H1 (cell line): ENCODE measurements around the gene ARHGAP18. TPM values are rescaled to one million over a fixed set of nuclear protein-coding genes. Genes with fewer than 3 reads are reported as not detected.

Experiments
- CTCF ChIA-PET: fragments of 300-600 bp; sonication (Branson Sonifier 250); formaldehyde crosslinking; loops from one replicate; lab custom pipeline; 2021; ENCODE audit not compliant: partially characterized antibody; lab: Charles Lee
- POLR2A ChIA-PET: fragments of 300-600 bp; sonication (Branson Sonifier 250); formaldehyde crosslinking; loops from one replicate; lab custom pipeline; 2021; ENCODE audit warnings: inconsistent platforms; ENCODE audit not compliant: partially characterized antibody; lab: Charles Lee
- DNase-seq, 2 experiments: peaks; one replicate each; pipeline versions ENCODE4 v3.0.0 to v3.0.0-alpha.2; 2010 to 2022; ENCODE audit warnings: low spot score in 2 of 2, low read depth in 1 of 2, mixed read lengths in 1 of 2
- FAIRE-seq: peaks from 2 replicates; lab custom pipeline; 2011; peaks lifted over from hg19 to GRCh38; lab: Jason Lieb, UNC
- H2AFZ ChIP-seq: 2 replicates; pipeline ENCODE4 v1.8.1; 2012; ENCODE audit warnings: low read length, inconsistent platforms
- H2AK5ac ChIP-seq: 2 replicates; pipeline ENCODE4 v1.6.1; 2013; ENCODE audit warnings: low read depth, low read length
- H2BK120ac ChIP-seq: replicated peaks from 2 replicates; pipeline ENCODE3; 2013; ENCODE audit warnings: low read depth, low read length, inconsistent platforms
- H2BK12ac ChIP-seq: 2 replicates; pipeline ENCODE4 v1.6.1; 2013; ENCODE audit warnings: low read depth, low read length
- H2BK15ac ChIP-seq: 2 replicates; pipeline ENCODE4 v1.6.1; 2013; ENCODE audit warnings: low read length
- H2BK20ac ChIP-seq: 2 replicates; pipeline ENCODE4 v1.6.1; 2013; ENCODE audit warnings: low read length
- H2BK5ac ChIP-seq: 2 replicates; pipeline ENCODE4 v1.6.1; 2013; ENCODE audit warnings: low read depth, low read length
- H3K14ac ChIP-seq: 2 replicates; pipeline ENCODE4 v1.6.1; 2013; ENCODE audit warnings: inconsistent platforms; ENCODE audit not compliant: insufficient read length
- H3K18ac ChIP-seq: 2 replicates; pipeline ENCODE4 v1.6.1; 2013; ENCODE audit warnings: low read length; ENCODE audit errors: extremely low read depth
- H3K23ac ChIP-seq: 2 replicates; pipeline ENCODE4 v1.6.1; 2013; ENCODE audit warnings: inconsistent platforms; ENCODE audit not compliant: insufficient read length
- H3K23me2 ChIP-seq: 2 replicates; pipeline ENCODE4 v1.6.1; 2013; ENCODE audit warnings: low read depth, low read length
- H3K27ac ChIP-seq: 2 replicates; pipeline ENCODE4 v1.6.1; 2011; ENCODE audit warnings: low read depth, low read length, inconsistent platforms
- H3K27me3 ChIP-seq, 4 experiments: replicated peaks in 1 of 4; 1 replicate in 1 of 4; 2 replicates in 3 of 4; pipeline versions ENCODE4 v1.6.1 to v1.8.1; 2011 to 2013; ENCODE audit warnings: low read length in 3 of 4, mild to moderate bottlenecking in 3 of 4, inconsistent platforms in 2 of 4, mixed read lengths in 2 of 4, moderate library complexity in 1 of 4; ENCODE audit not compliant: control insufficient read depth in 3 of 4, insufficient read depth in 3 of 4; ENCODE audit errors: extremely low read depth in 1 of 4
- H3K36me3 ChIP-seq, 4 experiments: 2 replicates each; pipeline versions ENCODE4 v1.6.1 to v1.8.1; 2011 to 2013; ENCODE audit warnings: mild to moderate bottlenecking in 4 of 4, low read length in 3 of 4, moderate library complexity in 2 of 4, control low read depth in 1 of 4, inconsistent platforms in 1 of 4; ENCODE audit not compliant: insufficient read depth in 4 of 4, control insufficient read depth in 2 of 4
- H3K4ac ChIP-seq: replicated peaks from 2 replicates; pipeline ENCODE3; 2013; ENCODE audit warnings: low read length, low read depth, mixed read lengths, inconsistent platforms; ENCODE audit not compliant: insufficient read length
- H3K4me1 ChIP-seq, 4 experiments: replicated peaks in 1 of 4; 1 replicate in 1 of 4; 2 replicates in 3 of 4; pipeline versions ENCODE4 v1.6.1 to v1.8.1; 2011 to 2013; ENCODE audit warnings: low read length in 3 of 4, inconsistent platforms in 2 of 4, mixed read lengths in 1 of 4; ENCODE audit not compliant: insufficient read depth in 4 of 4, control insufficient read depth in 3 of 4
- H3K4me2 ChIP-seq, 2 experiments: 2 replicates each; pipeline versions ENCODE4 v1.6.1 to v1.8.1; 2011 to 2013; ENCODE audit warnings: low read depth in 2 of 2, low read length in 2 of 2, control low read depth in 1 of 2, inconsistent platforms in 1 of 2, mild to moderate bottlenecking in 1 of 2; ENCODE audit not compliant: insufficient read depth in 1 of 2
- H3K4me3 ChIP-seq, 4 experiments: fragments of 200-600, 300-600 bp in 1 of 4; sonication (generic), shearing (Covaris generic), sonication (Bioruptor Twin) in 1 of 4; 2 replicates each; pipeline versions ENCODE4 v1.5.1 to v1.8.1; 2011 to 2016; ENCODE audit warnings: low read length in 4 of 4, low read depth in 3 of 4, control low read depth in 2 of 4, inconsistent platforms in 2 of 4, mild to moderate bottlenecking in 2 of 4, mixed read lengths in 1 of 4, moderate library complexity in 1 of 4; ENCODE audit not compliant: insufficient read depth in 2 of 4; ENCODE audit errors: extremely low read depth in 1 of 4
- H3K56ac ChIP-seq: replicated peaks from 2 replicates; pipeline ENCODE3; 2013; ENCODE audit warnings: low read depth, mild to moderate bottlenecking, mixed read lengths, low read length, inconsistent platforms; ENCODE audit not compliant: insufficient read length
- H3K79me1 ChIP-seq: 2 replicates; pipeline ENCODE4 v1.6.1; 2013; ENCODE audit warnings: low read depth, low read length, control low read depth
- H3K79me2 ChIP-seq, 2 experiments: 2 replicates each; pipeline versions ENCODE4 v1.6.1 to v1.8.1; 2012 to 2013; ENCODE audit warnings: low read length in 2 of 2, mild to moderate bottlenecking in 2 of 2, inconsistent platforms in 1 of 2; ENCODE audit not compliant: insufficient read depth in 2 of 2, control insufficient read depth in 1 of 2
- H3K9ac ChIP-seq, 4 experiments: replicated peaks in 1 of 4; 1 replicate in 1 of 4; 2 replicates in 3 of 4; pipeline versions ENCODE4 v1.6.1 to v1.8.1; 2011 to 2013; ENCODE audit warnings: low read depth in 3 of 4, low read length in 3 of 4, control low read depth in 2 of 4, mild to moderate bottlenecking in 2 of 4, moderate library complexity in 2 of 4, inconsistent platforms in 1 of 4; ENCODE audit errors: extremely low read depth in 1 of 4
- H3K9me3 ChIP-seq, 2 experiments: 2 replicates each; pipeline versions ENCODE4 v1.6.1 to v1.8.1; 2012 to 2013; ENCODE audit warnings: mild to moderate bottlenecking in 2 of 2, moderate library complexity in 2 of 2, control low read depth in 1 of 2, inconsistent platforms in 1 of 2, low read depth in 1 of 2, low read length in 1 of 2, mixed read lengths in 1 of 2; ENCODE audit not compliant: insufficient read depth in 2 of 2
- H4K20me1 ChIP-seq, 2 experiments: replicated peaks in 1 of 2; 2 replicates each; pipeline versions ENCODE3 to v1.8.1; 2011 to 2013; ENCODE audit warnings: inconsistent platforms in 2 of 2, low read length in 2 of 2, mild to moderate bottlenecking in 1 of 2; ENCODE audit not compliant: insufficient read depth in 2 of 2, control insufficient read depth in 1 of 2
- H4K5ac ChIP-seq: 2 replicates; pipeline ENCODE4 v1.6.1; 2013; ENCODE audit warnings: low read length, low read depth, mixed read lengths, inconsistent platforms; ENCODE audit not compliant: insufficient read length
- H4K8ac ChIP-seq: 2 replicates; pipeline ENCODE4 v1.8.0; 2013; ENCODE audit warnings: mild to moderate bottlenecking, moderate library complexity, low read length, inconsistent platforms; ENCODE audit not compliant: insufficient read depth; ENCODE audit errors: extremely low read depth
- H4K91ac ChIP-seq: replicated peaks from 2 replicates; pipeline ENCODE3; 2013; ENCODE audit warnings: low read length, mixed read lengths, inconsistent platforms; ENCODE audit not compliant: insufficient read length
- BRCA1 ChIP-seq: IDR thresholded peaks from 2 replicates; pipeline ENCODE4 v1.6.1; 2012; ENCODE audit warnings: low read depth, low read length, improper control_type of control experiment
- CREB1 ChIP-seq: IDR thresholded peaks from 2 replicates; pipeline ENCODE4 v1.6.1; 2012; ENCODE audit warnings: inconsistent platforms
- KDM5A ChIP-seq: fragments of 200-600 bp; IDR thresholded peaks from 2 replicates; pipeline ENCODE4 v1.7.1; 2012; ENCODE audit warnings: mild to moderate bottlenecking, low read length, inconsistent platforms, mixed read lengths
- MAFK ChIP-seq: IDR thresholded peaks from 2 replicates; pipeline ENCODE4 v1.6.1; 2012; ENCODE audit warnings: low read depth, mild to moderate bottlenecking, improper control_type of control experiment, low read length
- POLR2AphosphoS5 ChIP-seq: IDR thresholded peaks from 2 replicates; pipeline ENCODE4 v1.6.1; 2011; ENCODE audit warnings: low read depth, low read length
- SIX5 ChIP-seq: IDR thresholded peaks from 2 replicates; pipeline ENCODE4 v1.6.1; 2011; ENCODE audit warnings: mild to moderate bottlenecking, low read depth, low read length
- TEAD4 ChIP-seq: IDR thresholded peaks from 2 replicates; pipeline ENCODE4 v1.6.1; 2012; ENCODE audit warnings: low read depth, low read length, inconsistent platforms, mixed read lengths
- WGBS, 2 experiments: shearing (Covaris generic) in 1 of 2; methylation state at CpG; one replicate each; pipeline versions ENCODE4 v1.1.6 to v1.1.7; 2013 to 2015; ENCODE audit warnings: low lambda C conversion rate in 2 of 2, mixed read lengths in 2 of 2, inconsistent platforms in 1 of 2, low coverage in 1 of 2, missing lambda C conversion rate in 1 of 2; ENCODE audit not compliant: insufficient replicate concordance in 2 of 2, insufficient coverage in 1 of 2, insufficient read length in 1 of 2; ENCODE audit errors: extremely low coverage in 1 of 2, missing lambda C conversion rate in 1 of 2; 5-methylcytosine and 5-hydroxymethylcytosine counted together
- polyA plus RNA-seq, 7 experiments: library from polyadenylated mRNA; depleted of rRNA in 3 of 7; stranded (reverse) in 5 of 7; unstranded in 2 of 7; fragments of >200 nt in 5 of 7; fragments of 200-250 nt in 2 of 7; gene quantifications; 1 replicate in 5 of 7; 2 replicates in 1 of 7; 4 replicates in 1 of 7; pipeline versions ENCODE4 v1.2.1 to v1.2.3, GENCODE V29; 2011 to 2013; ENCODE audit warnings: missing spikeins in 2 of 7, mixed read lengths in 2 of 7
- total RNA-seq: library from RNA; stranded (reverse); fragmentation: NEBNext Ultra II Directional; extraction: Animal tissue kit (Norgen Biotek cat#: 25700); gene quantifications from 2 replicates; pipeline ENCODE4 v1.2.1, GENCODE V29; 2021
- TF ChIP-seq, protein P1 (sequence below): IDR thresholded peaks from 2 replicates; pipeline ENCODE4 v1.6.1; 2012; ENCODE audit warnings: low read length, inconsistent platforms

Gene ARHGAP18
- total and polyA plus RNA-seq, 2 of the 8 experiments (the other 6 are each of a cell fraction or from before 2014, with no cell fraction given), result 0.83 to 4.5 TPM

- Histone ChIP-seq H2AK5ac (no peak overlapping the region), H3K23ac (no peak overlapping the region), H3K14ac (no peak overlapping the region), H3K56ac (no peak overlapping the region), H3K23me2 (0 out of 2 replicates have a peak, but pooled peaks cover 4% of the 10 kb centered on the region), H2BK20ac (no peak overlapping the region), H4K20me1 (no peaks in the 10 kb centered on the region), H3K4me2 (peak overlapping the region; percentile 83 to 93), H3K36me3 (no peaks in the 10 kb centered on the region), H3K79me1 (no peaks in the 10 kb centered on the region), H2BK120ac (no peak overlapping the region), H3K4me3 (peak overlapping the region; percentile 46 to 68 (median 56); a peak in 7 of 8 replicates), H3K79me2 (no peaks in the 10 kb centered on the region), H3K4me1 (peaks cover 0 to 9% (median under 1%) of the 10 kb centered on the region in 4 experiments; a peak in 1 of 7 replicates), H4K5ac (no peak overlapping the region), H3K27me3 (no peaks in the 10 kb centered on the region; a peak in 1 of 7 replicates), H4K91ac (no peak overlapping the region), H3K18ac (no peak overlapping the region), H2BK15ac (no peak overlapping the region), H3K27ac (no peak overlapping the region), H2BK12ac (no peak overlapping the region), H2AFZ (0 out of 2 replicates have a peak overlapping the region, but pooled peaks have one; percentile 95), H4K8ac (no peak overlapping the region), H3K9ac (no peak overlapping the region; a peak in 2 of 7 replicates), H3K4ac (no peak overlapping the region), H3K9me3 (no peaks in the 10 kb centered on the region), H2BK5ac (no peak overlapping the region)
- 22% methylated on average over 14 of the region's 14 CpGs; no CpG with 5 or more reads in 1 of the 2 experiments for whole genome bisulfite sequencing, 2 experiments
- ChIA-PET POLR2A (no interaction called here), CTCF (interaction anchor here (0.6 to 3.4 kb wide), 6 partner anchors 20 to 1089 kb away, joined by 3 to 16 read pairs (median 3); no protein-coding TSS in a partner anchor)
- FAIRE-seq (no peak), DNase-seq (no peak)
- TF ChIP-seq POLR2AphosphoS5 (no peak), MAFK (no peak), SIX5 (no peak), CREB1 (no peak), KDM5A (no peak), BRCA1 (no peak), TEAD4 (no peak)
- TF ChIP-seq, protein P1, sequence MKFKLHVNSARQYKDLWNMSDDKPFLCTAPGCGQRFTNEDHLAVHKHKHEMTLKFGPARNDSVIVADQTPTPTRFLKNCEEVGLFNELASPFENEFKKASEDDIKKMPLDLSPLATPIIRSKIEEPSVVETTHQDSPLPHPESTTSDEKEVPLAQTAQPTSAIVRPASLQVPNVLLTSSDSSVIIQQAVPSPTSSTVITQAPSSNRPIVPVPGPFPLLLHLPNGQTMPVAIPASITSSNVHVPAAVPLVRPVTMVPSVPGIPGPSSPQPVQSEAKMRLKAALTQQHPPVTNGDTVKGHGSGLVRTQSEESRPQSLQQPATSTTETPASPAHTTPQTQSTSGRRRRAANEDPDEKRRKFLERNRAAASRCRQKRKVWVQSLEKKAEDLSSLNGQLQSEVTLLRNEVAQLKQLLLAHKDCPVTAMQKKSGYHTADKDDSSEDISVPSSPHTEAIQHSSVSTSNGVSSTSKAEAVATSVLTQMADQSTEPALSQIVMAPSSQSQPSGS, result no peak
Measured at GRCh38 chr6:129710450-129711270, 683 bp upstream of the ARHGAP18 start.
